ENCODE measurements around the gene FOXN3. TPM values are rescaled to one million over a fixed set of nuclear protein-coding genes. Genes with fewer than 3 reads are reported as not detected.

The FOXN3 gene
- total RNA-seq, 6 experiments from 2014 or later, result 41.5 to 74.2 (median 55.8) TPM

GRCh38 chr14:89370381-89370780 lies 46.7 kb downstream of the FOXN3 start:
- H3K4me1 ChIP-seq, result peaks cover 0 to 59% (median 25%) of the 10 kb centered on the region in 4 donors
- peak overlapping the region in 1 of 3 donors; percentile 82 for H3K27ac ChIP-seq
- no peaks in the 10 kb centered on the region for H3K27me3 ChIP-seq
- no peak for ATAC-seq
- WGBS (ENCODE audit: insufficient coverage, low coverage, low lambda C conversion rate, missing lambda C conversion rate), result 85% methylated on average over 4 of the region's 4 CpGs
- no peak overlapping the region for H3K4me3 ChIP-seq
- DNase-seq, result no peak
- H3K9me3 ChIP-seq, result no peaks in the 10 kb centered on the region
- no peaks in the 10 kb centered on the region for H3K36me3 ChIP-seq
- intact Hi-C loops (cut with DNase I), result loop anchor here in 1 of 2 donors (5.0 kb wide), 1 partner anchor 42 kb away; no protein-coding TSS in a partner anchor
- no peak for TF ChIP-seq POLR2A (IDR thresholded peaks at IDR 0.05)
- no peak for TF ChIP-seq CTCF (IDR thresholded peaks at IDR 0.05)

GRCh38 chr14:89369656-89370055 lies 47.4 kb downstream of the FOXN3 start:
- peak overlapping the region in 2 of 3 donors; percentile 65 to 82 for H3K27ac ChIP-seq
- intact Hi-C loops (cut with DNase I), result loop anchor here in 1 of 2 donors (5.0 kb wide), 1 partner anchor 43 kb away; no protein-coding TSS in a partner anchor
- no peaks in the 10 kb centered on the region for H3K9me3 ChIP-seq
- H3K4me3 ChIP-seq, result no peak overlapping the region
- peaks cover 0 to 66% (median 26%) of the 10 kb centered on the region in 4 donors for H3K4me1 ChIP-seq
- ATAC-seq, result no peak
- H3K27me3 ChIP-seq, result no peaks in the 10 kb centered on the region
- no peaks in the 10 kb centered on the region for H3K36me3 ChIP-seq
- no peak for DNase-seq
- no peak for TF ChIP-seq POLR2A (IDR thresholded peaks at IDR 0.05)
- no peak for TF ChIP-seq CTCF (IDR thresholded peaks at IDR 0.05)
- WGBS (ENCODE audit: insufficient coverage, low coverage, low lambda C conversion rate, missing lambda C conversion rate), result 40% methylated on average over 4 of the region's 4 CpGs

GRCh38 chr14:89368490-89369477 lies 48.2 kb downstream of the FOXN3 start:
- 26% methylated on average over 9 of the region's 12 CpGs for WGBS (ENCODE audit: insufficient coverage, low coverage, low lambda C conversion rate, missing lambda C conversion rate)
- Histone ChIP-seq H3K27me3 (no peaks in the 10 kb centered on the region), H3K36me3 (no peaks in the 10 kb centered on the region), H3K4me3 (no peak overlapping the region), H3K9me3 (no peaks in the 10 kb centered on the region), H3K4me1 (peaks cover 0 to 71% (median 29%) of the 10 kb centered on the region in 4 donors), H3K27ac (peak overlapping the region; percentile 37 to 82 (median 65))
- intact Hi-C loops (cut with DNase I), result no loop called here
- DNase-seq, result peak; percentile 40 to 84 (median 81)
- TF ChIP-seq CTCF (IDR thresholded peaks at IDR 0.05) (no peak), POLR2A (IDR thresholded peaks at IDR 0.05) (peak; percentile 40)
- ATAC-seq, result peak; percentile 70 to 82 (median 76)

- H3K36me3 ChIP-seq, result no peaks in the 10 kb centered on the region
- no peaks in the 10 kb centered on the region for H3K27me3 ChIP-seq
- H3K9me3 ChIP-seq, result no peaks in the 10 kb centered on the region
- H3K4me3 ChIP-seq, result peak overlapping the region; percentile 2 to 39 (median 21)
- DNase-seq, result no peak
- H3K4me1 ChIP-seq, result peaks cover 0 to 76% (median 29%) of the 10 kb centered on the region in 4 donors
- WGBS (ENCODE audit: insufficient coverage, low coverage, low lambda C conversion rate, missing lambda C conversion rate), result 60% methylated on average over 6 of the region's 8 CpGs
- peak overlapping the region; percentile 37 to 82 (median 65) for H3K27ac ChIP-seq
- intact Hi-C loops (cut with DNase I), result no loop called here
- peak in 1 of 4 donors; percentile 57 for ATAC-seq
- TF ChIP-seq POLR2A (IDR thresholded peaks at IDR 0.05) (no peak), CTCF (IDR thresholded peaks at IDR 0.05) (no peak)
Measured at GRCh38 chr14:89367779-89368120, 49.3 kb downstream of the FOXN3 start.
